HepG2 (cell line): ENCODE data around the gene SH3BP5. TPM values are rescaled to one million over a fixed set of nuclear protein-coding genes. Genes with fewer than 3 reads are reported as not detected.

ENCODE experiments used
- ATAC-seq: fragments of 200-7000 bp; cut with Tn5 transposase; 3 replicates; pipeline ENCODE4 v1.9.1; 2020; ENCODE audit warnings: mild to moderate bottlenecking, moderate library complexity
- BruUV-seq: library from RNA; stranded (reverse); fragments of 400-500 nt; replicated peaks from 2 replicates; lab custom pipeline; 2021; lab: Mats Ljungman, UMichigan
- CTCF ChIA-PET: fragments of 300-600 bp; formaldehyde crosslinking; extraction: SDS; loops from one replicate; lab custom pipeline; 2021; ENCODE audit warnings: low total read pairs, inconsistent platforms, low intra/inter-chr PET ratio; lab: Yijun Ruan, JAX
- POLR2A ChIA-PET: fragments of 350-600 bp; sonication (Branson Sonifier 250); formaldehyde crosslinking; loops from one replicate; lab custom pipeline; 2020; ENCODE audit warnings: antibody characterized with exemption, inconsistent platforms; lab: Yijun Ruan, JAX
- DNase-seq: peaks from one replicate; pipeline ENCODE4 v3.0.0-alpha.2; 2015; ENCODE audit warnings: low spot score
- FAIRE-seq: peaks from 3 replicates; lab custom pipeline; 2011; peaks lifted over from hg19 to GRCh38; lab: Jason Lieb, UNC
- H2AFZ ChIP-seq: one replicate; pipeline ENCODE4 v1.6.1; 2011; ENCODE audit warnings: low read length, inconsistent platforms
- H3K27ac ChIP-seq: fragments of 300-600 bp; 3 replicates; pipeline ENCODE4 v1.8.0; 2011; ENCODE audit warnings: mixed run types, mild to moderate bottlenecking, mixed read lengths, low read length, inconsistent platforms; ENCODE audit not compliant: insufficient read depth; ENCODE audit errors: extremely low read length
- H3K27me3 ChIP-seq, 2 experiments: fragments of 200-600 bp in 1 of 2; 2 replicates in 1 of 2; 3 replicates in 1 of 2; pipeline versions ENCODE4 v1.6.0 to v1.8.0; 2011; ENCODE audit warnings: low read length in 2 of 2, mild to moderate bottlenecking in 2 of 2, moderate library complexity in 2 of 2, inconsistent platforms in 1 of 2; ENCODE audit not compliant: insufficient read depth in 2 of 2, control insufficient read depth in 1 of 2
- H3K36me3 ChIP-seq, 2 experiments: fragments of 200-600 bp in 1 of 2; replicated peaks in 1 of 2; 2 replicates in 1 of 2; 3 replicates in 1 of 2; pipeline versions ENCODE4 v1.5.1 to v1.8.0; 2011; ENCODE audit warnings: low read length in 2 of 2, inconsistent platforms in 1 of 2; ENCODE audit not compliant: insufficient read depth in 2 of 2, control insufficient read depth in 1 of 2
- H3K4me1 ChIP-seq: 2 replicates; pipeline ENCODE4 v1.5.1; 2012; ENCODE audit warnings: low read length, inconsistent platforms; ENCODE audit not compliant: insufficient read depth
- H3K4me2 ChIP-seq: 2 replicates; pipeline ENCODE4 v1.6.0; 2011; ENCODE audit warnings: low read depth, low read length, inconsistent platforms
- H3K4me3 ChIP-seq, 3 experiments: fragments of 200-600 bp in 1 of 3; sonication (generic), shearing (Covaris generic) in 1 of 3; replicated peaks in 1 of 3; 2 replicates each; pipeline ENCODE4 v1.5.1; 2011 to 2016; ENCODE audit warnings: low read length in 3 of 3, inconsistent platforms in 2 of 3, low read depth in 2 of 3, mild to moderate bottlenecking in 2 of 3, control low read depth in 1 of 3, mixed read lengths in 1 of 3; ENCODE audit not compliant: insufficient read depth in 1 of 3
- H3K79me2 ChIP-seq: one replicate; pipeline ENCODE4 v1.6.1; 2011; ENCODE audit warnings: low read length, inconsistent platforms; ENCODE audit not compliant: insufficient read depth
- H3K9ac ChIP-seq: 2 replicates; pipeline ENCODE4 v1.6.0; 2011; ENCODE audit warnings: mild to moderate bottlenecking, low read depth, low read length, inconsistent platforms; ENCODE audit not compliant: insufficient read depth
- H3K9me3 ChIP-seq: 2 replicates; pipeline ENCODE4 v1.5.1; 2012; ENCODE audit warnings: mild to moderate bottlenecking, low read length
- H4K20me1 ChIP-seq: 2 replicates; pipeline ENCODE4 v1.6.0; 2011; ENCODE audit warnings: inconsistent platforms, mild to moderate bottlenecking, low read length, moderate library complexity; ENCODE audit not compliant: insufficient read depth
- ATM ChIP-seq: fragments of 450-650 bp; IDR thresholded peaks from 2 replicates; pipeline ENCODE4 v1.7.1; 2017; ENCODE audit warnings: mild to moderate bottlenecking, borderline replicate concordance
- BRCA1 ChIP-seq: sonication (generic); formaldehyde crosslinking; IDR thresholded peaks from 2 replicates; pipeline ENCODE4 v1.4.0; 2020; ENCODE audit warnings: missing genetic modification reagents
- FOXP1 ChIP-seq, 2 experiments: fragments of 450-650 bp in 1 of 2; IDR thresholded peaks; 2 replicates each; pipeline ENCODE4 v1.6.1; 2017 to 2018; ENCODE audit warnings: antibody characterized with exemption in 1 of 2
- MAFF ChIP-seq: IDR thresholded peaks from 2 replicates; pipeline ENCODE4 v1.6.1; 2011; ENCODE audit warnings: low read depth, low read length, improper control_type of control experiment
- MAFK ChIP-seq, 2 experiments: IDR thresholded peaks in 1 of 2; conservative IDR thresholded peaks in 1 of 2; 2 replicates each; pipeline ENCODE4 v1.6.1; 2011; ENCODE audit warnings: improper control_type of control experiment in 2 of 2, low read length in 2 of 2
- PAWR ChIP-seq: sonication (generic); formaldehyde crosslinking; IDR thresholded peaks from 2 replicates; pipeline ENCODE4 v1.4.0; 2020; ENCODE audit warnings: missing genetic modification reagents, mild to moderate bottlenecking, borderline replicate concordance
- SOX5 ChIP-seq: IDR thresholded peaks from 2 replicates; pipeline ENCODE4 v1.6.1; 2016; ENCODE audit warnings: borderline replicate concordance
- ZNF30 ChIP-seq: sonication (generic); formaldehyde crosslinking; IDR thresholded peaks from 2 replicates; pipeline ENCODE4 v1.5.0; 2020; ENCODE audit warnings: mild to moderate bottlenecking, missing genetic modification reagents
- ZNF362 ChIP-seq: sonication (generic); formaldehyde crosslinking; IDR thresholded peaks from 2 replicates; pipeline ENCODE4 v1.4.0; 2020; ENCODE audit warnings: missing genetic modification reagents, mild to moderate bottlenecking, borderline replicate concordance
- ZNF484 ChIP-seq: sonication (generic); formaldehyde crosslinking; IDR thresholded peaks from 2 replicates; pipeline ENCODE4 v1.5.1; 2020; ENCODE audit warnings: mild to moderate bottlenecking, low read depth, missing genetic modification reagents, borderline replicate concordance
- ZNF512 ChIP-seq: sonication (generic); formaldehyde crosslinking; IDR thresholded peaks from 2 replicates; pipeline ENCODE4 v1.4.0; 2020; ENCODE audit warnings: mild to moderate bottlenecking, missing genetic modification reagents
- ZNF629 ChIP-seq: sonication (generic); formaldehyde crosslinking; conservative IDR thresholded peaks from 2 replicates; pipeline ENCODE4 v1.5.0; 2020; ENCODE audit warnings: missing genetic modification reagents
- WGBS: methylation state at CpG from one replicate; pipeline ENCODE4 v1.1.6; 2017; ENCODE audit warnings: low lambda C conversion rate; 5-methylcytosine and 5-hydroxymethylcytosine counted together
- in situ Hi-C: cut with HindIII; loops from 2 replicates; pipeline ENCODE4 v1.10.0; 2017; ENCODE audit warnings: low pct_unique_long_range_greater_than_20kb; ENCODE audit not compliant: extremely low pct_ligation_motif_present
- intact Hi-C: fragments of 100-400 bp; cut with micrococcal nuclease; formaldehyde crosslinking; loops from one replicate; pipeline ENCODE4 v1.10.0; 2022; ENCODE audit not compliant: unreplicated experiment
- polyA plus RNA-seq, 8 experiments: library from polyadenylated mRNA; depleted of rRNA in 3 of 8; stranded (reverse) in 7 of 8; unstranded in 1 of 8; fragments of >200 nt; fragmentation: Illumina TruSeq in 4 of 8; extraction: Trizol in 4 of 8; gene quantifications; 2 replicates each; pipeline versions ENCODE4 v1.2.1 to v1.2.3, GENCODE V29; 2011 to 2016; ENCODE audit warnings: low read depth in 4 of 8, missing spikeins in 1 of 8, mixed read lengths in 1 of 8; ENCODE audit not compliant: insufficient read depth in 1 of 8
- total RNA-seq, 5 experiments: library from RNA; depleted of rRNA; stranded (reverse); fragments of >200 nt; fragmentation: Illumina TruSeq; extraction: Trizol; gene quantifications; 2 replicates each; pipeline ENCODE4 v1.2.3, GENCODE V29; 2016; ENCODE audit warnings: low read depth in 1 of 5
- TF ChIP-seq, protein P1 (sequence below): sonication (generic); formaldehyde crosslinking; IDR thresholded peaks from 2 replicates; pipeline ENCODE4 v1.4.0; 2020; ENCODE audit warnings: missing genetic modification reagents

SH3BP5 gene
- total and polyA plus RNA-seq, 2 of the 13 experiments (the other 11 are each of a cell fraction or from before 2014, with no cell fraction given): 0.09 to 0.16 TPM

- TF ChIP-seq ZNF484 (no peak), MAFF (peak; percentile 53; the same call in 1 of the 2 replicates), FOXP1 (IDR thresholded peaks at IDR 0.05) (no peak), FOXP1 (CRISPR knock-in tag; IDR thresholded peaks at IDR 0.05) (no peak), BRCA1 (no peak), ATM (no peak), PAWR (CRISPR knock-in tag) (no peak), MAFK (conservative IDR thresholded peaks at IDR 0.05 in 1 of 2, IDR thresholded peaks at IDR 0.05 in 1 of 2; ENCODE audit: low read length in 2 of 2) (peak; percentile 61 to 71; a peak in 3 of 4 replicates)
- H3K4me2 ChIP-seq: no peak overlapping the region
- in situ Hi-C loops (no loop called here), intact Hi-C loops (no loop called here)
- H3K9me3 ChIP-seq: no peaks in the 10 kb centered on the region
- no peak overlapping the region for H3K27ac ChIP-seq
- FAIRE-seq: no peak
- ChIA-PET CTCF (no interaction called here), POLR2A (no interaction called here)
- no peak overlapping the region for H2AFZ ChIP-seq
- no peaks in the 10 kb centered on the region for H3K27me3 ChIP-seq
- H3K4me1 ChIP-seq: peaks cover 23% of the 10 kb centered on the region
- peaks cover 5 to 44% of the 10 kb centered on the region in 2 experiments; a peak in 4 of 5 replicates for H3K36me3 ChIP-seq
- DNase-seq: no peak
- peaks cover 10% of the 10 kb centered on the region; the same call in 1 of the 2 replicates for H4K20me1 ChIP-seq
- no peak for ATAC-seq
- H3K9ac ChIP-seq: no peak overlapping the region
- no peak overlapping the region for H3K4me3 ChIP-seq
- peaks cover 34% of the 10 kb centered on the region for H3K79me2 ChIP-seq
- no TSS peak for BruUV-seq
Measured at GRCh38 chr3:15211937-15212336, 120.4 kb downstream of the SH3BP5 start.

- ATAC-seq (no peak), DNase-seq (no peak), FAIRE-seq (no peak)
- H3K79me2 ChIP-seq: peaks cover 38% of the 10 kb centered on the region
- WGBS: 89% methylated on average over 5 of the region's 5 CpGs
- peaks cover 10% of the 10 kb centered on the region; the same call in 1 of the 2 replicates for H4K20me1 ChIP-seq
- peaks cover 3 to 24% of the 10 kb centered on the region in 2 experiments; a peak in 3 of 5 replicates for H3K36me3 ChIP-seq
- intact Hi-C loops: loop anchor here (5.0 to 10.0 kb wide), 5 partner anchors 34 to 347 kb away; partner anchors contain the start of gene NR2C2
- peaks cover 48% of the 10 kb centered on the region for H3K4me1 ChIP-seq
- in situ Hi-C loops: loop anchor here (10.0 kb wide), 2 partner anchors 93 to 197 kb away; no protein-coding TSS in a partner anchor
- H3K27ac ChIP-seq: no peak overlapping the region
- H3K4me3 ChIP-seq: peak overlapping the region; percentile 76 to 90 (median 87)
- ChIA-PET POLR2A (interaction anchor here (1.0 to 1.2 kb wide), 3 partner anchors 8 to 22 kb away, joined by 3 to 4 read pairs (median 4); no protein-coding TSS in a partner anchor), CTCF (no interaction called here)
- no TSS peak for BruUV-seq
- no peaks in the 10 kb centered on the region for H3K27me3 ChIP-seq
- H3K9me3 ChIP-seq: no peaks in the 10 kb centered on the region
- H3K9ac ChIP-seq: peak overlapping the region; percentile 98; the same call in 1 of the 2 replicates
- peak overlapping the region; percentile 80 for H3K4me2 ChIP-seq
- no peak overlapping the region for H2AFZ ChIP-seq
- TF ChIP-seq ZNF362 (CRISPR knock-in tag) (no peak), ZNF30 (no peak), ZNF629 (CRISPR knock-in tag) (no peak), ZNF512 (CRISPR knock-in tag) (no peak), SOX5 (CRISPR knock-in tag) (no peak)
- TF ChIP-seq, protein P1, sequence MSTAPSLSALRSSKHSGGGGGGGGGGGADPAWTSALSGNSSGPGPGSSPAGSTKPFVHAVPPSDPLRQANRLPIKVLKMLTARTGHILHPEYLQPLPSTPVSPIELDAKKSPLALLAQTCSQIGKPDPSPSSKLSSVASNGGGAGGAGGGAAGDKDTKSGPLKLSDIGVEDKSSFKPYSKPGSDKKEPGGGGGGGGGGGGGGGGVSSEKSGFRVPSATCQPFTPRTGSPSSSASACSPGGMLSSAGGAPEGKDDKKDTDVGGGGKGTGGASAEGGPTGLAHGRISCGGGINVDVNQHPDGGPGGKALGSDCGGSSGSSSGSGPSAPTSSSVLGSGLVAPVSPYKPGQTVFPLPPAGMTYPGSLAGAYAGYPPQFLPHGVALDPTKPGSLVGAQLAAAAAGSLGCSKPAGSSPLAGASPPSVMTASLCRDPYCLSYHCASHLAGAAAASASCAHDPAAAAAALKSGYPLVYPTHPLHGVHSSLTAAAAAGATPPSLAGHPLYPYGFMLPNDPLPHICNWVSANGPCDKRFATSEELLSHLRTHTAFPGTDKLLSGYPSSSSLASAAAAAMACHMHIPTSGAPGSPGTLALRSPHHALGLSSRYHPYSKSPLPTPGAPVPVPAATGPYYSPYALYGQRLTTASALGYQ (CRISPR knock-in tag): no peak
Measured at GRCh38 chr3:15207836-15208504, 124.4 kb downstream of the SH3BP5 start.
